ENCODE measurements around the gene PRKCE. TPM values are rescaled to one million over a fixed set of nuclear protein-coding genes. Genes with fewer than 3 reads are reported as not detected.

The PRKCE gene
- total RNA-seq, 1 experiment from 2014 or later: 12.1 TPM

DNA sequence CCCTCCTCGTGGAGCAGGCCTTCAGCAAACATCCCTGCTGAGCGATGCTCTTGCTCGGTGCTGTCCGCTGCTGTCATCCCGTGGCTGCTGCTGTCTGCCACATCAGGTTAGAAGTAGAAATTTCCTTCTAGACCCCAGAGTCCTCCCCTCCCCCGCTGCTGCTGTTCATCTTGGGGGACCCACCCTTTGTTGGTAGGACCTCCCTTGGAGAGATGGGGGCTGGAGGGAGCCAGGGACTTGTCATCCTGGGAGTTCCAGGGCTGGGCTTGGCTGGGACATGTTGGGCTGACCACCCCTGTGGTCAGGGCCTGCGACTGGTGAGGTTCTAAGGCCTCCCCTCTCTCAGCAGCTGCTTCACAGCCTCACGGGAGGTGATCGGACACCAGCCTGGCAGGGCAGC lies 122.4 kb downstream of the PRKCE start:
- DNase-seq (ENCODE audit: unreplicated experiment): no peak
- TF ChIP-seq, protein P1, sequence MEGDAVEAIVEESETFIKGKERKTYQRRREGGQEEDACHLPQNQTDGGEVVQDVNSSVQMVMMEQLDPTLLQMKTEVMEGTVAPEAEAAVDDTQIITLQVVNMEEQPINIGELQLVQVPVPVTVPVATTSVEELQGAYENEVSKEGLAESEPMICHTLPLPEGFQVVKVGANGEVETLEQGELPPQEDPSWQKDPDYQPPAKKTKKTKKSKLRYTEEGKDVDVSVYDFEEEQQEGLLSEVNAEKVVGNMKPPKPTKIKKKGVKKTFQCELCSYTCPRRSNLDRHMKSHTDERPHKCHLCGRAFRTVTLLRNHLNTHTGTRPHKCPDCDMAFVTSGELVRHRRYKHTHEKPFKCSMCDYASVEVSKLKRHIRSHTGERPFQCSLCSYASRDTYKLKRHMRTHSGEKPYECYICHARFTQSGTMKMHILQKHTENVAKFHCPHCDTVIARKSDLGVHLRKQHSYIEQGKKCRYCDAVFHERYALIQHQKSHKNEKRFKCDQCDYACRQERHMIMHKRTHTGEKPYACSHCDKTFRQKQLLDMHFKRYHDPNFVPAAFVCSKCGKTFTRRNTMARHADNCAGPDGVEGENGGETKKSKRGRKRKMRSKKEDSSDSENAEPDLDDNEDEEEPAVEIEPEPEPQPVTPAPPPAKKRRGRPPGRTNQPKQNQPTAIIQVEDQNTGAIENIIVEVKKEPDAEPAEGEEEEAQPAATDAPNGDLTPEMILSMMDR (IDR thresholded peaks at IDR 0.05; ENCODE audit: unreplicated experiment): no peak
- no TSS peak for BruUV-seq (replicated peaks)
- no peaks in the 10 kb centered on the region for H3K27me3 Mint-ChIP-seq (ENCODE audit: insufficient read depth, unreplicated experiment)
- POLR2A ChIA-PET: no interaction called here
- intact Hi-C loops (cut with micrococcal nuclease): no loop called here
- H3K27ac Mint-ChIP-seq (ENCODE audit: low read depth, unreplicated experiment): no peak overlapping the region
- no peak overlapping the region for H3K4me3 Mint-ChIP-seq (ENCODE audit: unreplicated experiment)
- H3K4me1 Mint-ChIP-seq (ENCODE audit: insufficient read depth, unreplicated experiment): peaks cover 7% of the 10 kb centered on the region
- no peaks in the 10 kb centered on the region for H3K9me3 Mint-ChIP-seq (ENCODE audit: unreplicated experiment)
- H3K36me3 Mint-ChIP-seq (ENCODE audit: insufficient read depth, unreplicated experiment): peaks cover 10% of the 10 kb centered on the region
- CTCF ChIA-PET: no interaction called here

DNA sequence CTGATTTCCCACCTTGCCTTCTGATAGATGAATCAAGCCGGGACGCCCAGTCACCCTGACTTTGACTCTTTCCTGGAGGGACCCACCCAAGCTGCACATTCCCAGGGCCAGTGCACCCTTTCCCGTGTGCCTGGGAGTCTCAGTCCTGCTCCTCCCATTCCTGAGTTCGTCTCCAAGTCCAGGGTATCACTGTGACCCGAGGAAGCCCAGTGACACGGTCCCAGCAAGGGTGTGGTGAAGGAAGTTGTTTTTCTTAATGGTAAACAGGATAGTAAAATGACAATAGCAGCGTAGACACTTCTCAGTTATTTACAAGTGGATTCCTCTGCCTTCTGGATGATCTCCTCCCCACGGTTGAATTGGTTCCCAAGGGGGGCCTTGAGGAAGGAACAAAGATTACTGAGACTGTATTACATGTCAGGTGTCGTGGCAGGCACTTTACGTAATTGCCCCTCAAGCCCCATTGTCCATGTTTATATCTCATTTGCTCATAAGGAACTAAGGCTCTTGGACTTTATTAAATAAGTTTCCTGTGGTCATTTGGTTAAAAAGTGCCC lies 123.3 kb downstream of the PRKCE start:
- no peak for DNase-seq (ENCODE audit: unreplicated experiment)
- H3K4me1 Mint-ChIP-seq (ENCODE audit: insufficient read depth, unreplicated experiment): peaks cover 7% of the 10 kb centered on the region
- no peak overlapping the region for H3K27ac Mint-ChIP-seq (ENCODE audit: low read depth, unreplicated experiment)
- BruUV-seq (replicated peaks): no TSS peak
- intact Hi-C loops (cut with micrococcal nuclease): no loop called here
- TF ChIP-seq, protein P1 (IDR thresholded peaks at IDR 0.05; ENCODE audit: unreplicated experiment): no peak
- ChIA-PET POLR2A (no interaction called here), CTCF (no interaction called here)
- H3K36me3 Mint-ChIP-seq (ENCODE audit: insufficient read depth, unreplicated experiment): peaks cover 12% of the 10 kb centered on the region
- no peak overlapping the region for H3K4me3 Mint-ChIP-seq (ENCODE audit: unreplicated experiment)
- no peaks in the 10 kb centered on the region for H3K27me3 Mint-ChIP-seq (ENCODE audit: insufficient read depth, unreplicated experiment)
- H3K9me3 Mint-ChIP-seq (ENCODE audit: unreplicated experiment): no peaks in the 10 kb centered on the region

DNA sequence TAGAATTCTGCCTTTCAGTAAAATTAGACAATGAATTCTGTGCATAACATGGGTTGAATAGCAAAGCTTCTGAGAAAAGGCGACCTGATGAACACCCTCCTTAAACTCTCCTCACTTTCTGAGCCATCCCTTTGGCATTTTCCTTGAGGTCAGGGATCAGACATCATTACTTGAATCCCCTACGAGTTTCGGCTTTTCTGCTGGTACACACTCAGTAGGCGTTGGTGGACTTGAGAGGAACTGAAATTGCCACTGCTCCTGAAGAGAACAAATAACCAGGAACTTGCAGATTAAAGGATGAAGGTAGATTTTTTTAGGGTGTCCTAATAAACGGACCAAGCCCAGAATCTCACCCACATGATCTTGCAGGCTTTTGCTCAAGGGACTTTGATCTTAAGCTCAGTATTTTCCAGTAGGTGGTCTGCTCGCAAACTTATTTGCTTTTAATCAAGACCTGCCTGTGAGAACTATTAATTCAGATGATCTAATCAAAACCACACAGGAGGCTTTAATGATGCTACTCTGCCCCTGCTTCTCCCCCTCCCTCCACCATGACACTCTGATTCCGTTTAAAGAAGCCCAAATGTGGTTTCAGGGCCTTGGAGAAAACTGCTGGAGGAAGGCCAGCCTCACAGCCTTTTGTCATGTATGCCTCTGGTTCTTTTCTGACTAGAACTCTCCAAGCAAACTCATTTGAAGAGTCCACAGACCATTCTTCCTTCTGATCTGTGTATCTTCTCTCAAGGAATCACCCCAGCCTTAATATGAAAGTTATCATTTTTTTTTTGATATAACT lies 124.9 kb downstream of the PRKCE start:
- no peak overlapping the region for H3K27ac Mint-ChIP-seq (ENCODE audit: low read depth, unreplicated experiment)

More for the DNA sequence above, 124.9 kb downstream of the PRKCE start:
- H3K4me1 Mint-ChIP-seq (ENCODE audit: insufficient read depth, unreplicated experiment): peaks cover 7% of the 10 kb centered on the region
- intact Hi-C loops (cut with micrococcal nuclease): loop anchor here (2.0 kb wide), 1 partner anchor 192 kb away; no protein-coding TSS in a partner anchor
- H3K27me3 Mint-ChIP-seq (ENCODE audit: insufficient read depth, unreplicated experiment): no peaks in the 10 kb centered on the region
- POLR2A ChIA-PET: no interaction called here
- no peaks in the 10 kb centered on the region for H3K9me3 Mint-ChIP-seq (ENCODE audit: unreplicated experiment)
- H3K36me3 Mint-ChIP-seq (ENCODE audit: insufficient read depth, unreplicated experiment): peaks cover 14% of the 10 kb centered on the region
- no TSS peak for BruUV-seq (replicated peaks)
- DNase-seq (ENCODE audit: unreplicated experiment): no peak
- CTCF ChIA-PET: interaction anchor here (0.6 kb wide), 1 partner anchor 48 kb away, joined by 4 read pairs; no protein-coding TSS in a partner anchor
- H3K4me3 Mint-ChIP-seq (ENCODE audit: unreplicated experiment): no peak overlapping the region
- TF ChIP-seq, protein P1 (IDR thresholded peaks at IDR 0.05; ENCODE audit: unreplicated experiment): no peak

Measured in MCF 10A (cell line).